Coronary artery (tissue), 2 donors: Measurements from ENCODE around the gene MPZL2.
"Not testable (repeated sequence)": the region's sequence is repeated elsewhere in the genome, so short reads cannot be mapped to it uniquely, and the experiment has no call there.

ENCODE experiments used
- DNase-seq: peaks from one replicate; pipeline ENCODE4 v3.0.0-alpha.2; 2017; ENCODE audit warnings: low spot score
- H3K27ac ChIP-seq, 2 donors: fragments of 200-600 bp; sonication (generic); one replicate each; pipeline ENCODE4 v1.5.1; 2016 to 2019
- H3K4me3 ChIP-seq: fragments of 200-600 bp; sonication (generic); 2 replicates; pipeline ENCODE4 v1.5.1; 2016; ENCODE audit warnings: mild to moderate bottlenecking, moderate library complexity
- CTCF ChIP-seq: fragments of 200-600 bp; sonication (generic); IDR thresholded peaks from one replicate; pipeline ENCODE4 v1.5.1; 2019; ENCODE audit warnings: antibody characterized with exemption

The MPZL2 gene

DNA sequence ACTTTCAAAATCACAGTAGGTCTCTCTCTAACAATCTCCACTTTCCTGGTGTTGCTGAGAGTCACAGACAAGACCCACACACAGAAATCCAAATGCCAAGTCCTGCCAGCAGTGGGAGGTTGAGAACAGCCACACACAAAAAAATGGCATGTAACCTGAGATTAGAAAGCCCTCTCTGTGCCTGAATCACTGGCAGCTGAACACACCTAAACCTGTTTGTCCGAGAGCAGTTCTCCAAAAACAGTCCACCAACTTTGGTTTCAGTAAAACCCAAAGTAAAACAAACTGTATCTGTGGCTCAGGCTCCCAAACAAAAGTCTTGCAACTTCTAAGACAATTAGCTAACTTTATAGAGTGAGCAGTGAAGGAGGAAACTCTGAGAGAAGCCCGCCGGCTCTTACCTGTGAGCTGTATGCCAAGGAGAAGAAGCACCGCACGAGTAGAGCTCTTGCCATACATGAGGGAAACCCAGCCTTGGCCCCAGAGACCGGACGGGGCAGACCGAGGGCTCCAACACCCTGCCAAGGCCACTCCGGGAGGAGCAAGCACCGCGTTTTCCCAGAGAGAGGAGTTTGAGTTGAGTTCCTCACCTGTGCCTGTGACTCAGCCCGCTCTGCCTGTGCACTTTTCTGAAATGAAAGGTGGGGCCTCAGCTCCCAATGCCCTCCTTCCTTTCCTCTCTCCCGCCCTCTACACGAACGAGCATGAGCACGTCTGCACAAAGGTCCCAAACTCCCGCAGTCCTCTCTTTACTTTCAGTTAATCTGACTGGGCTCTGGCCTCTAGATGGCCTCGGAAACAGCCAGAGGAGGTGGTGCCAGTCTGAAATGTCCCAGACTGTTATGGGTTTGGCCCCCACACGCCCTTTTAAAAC lies at the start of gene MPZL2:
Gene MPZL2, minus strand, starts transcription at position 603 of the 874 bp plus-strand sequence. Its CDS starts 144 bp downstream, at position 459.
- no peak for TF ChIP-seq CTCF
- DNase-seq: no peak
- H3K4me3 ChIP-seq: peak within 1 kb of the TSS; percentile 52
- peak within 1 kb of the TSS in 1 of 2 donors; percentile 28 for H3K27ac ChIP-seq

GRCh38 chr11:118313242-118313641 lies 49.1 kb upstream of the MPZL2 start:
- no peak for TF ChIP-seq CTCF
- H3K27ac ChIP-seq: no peak overlapping the region
- no peak overlapping the region for H3K4me3 ChIP-seq
- no peak for DNase-seq

DNA sequence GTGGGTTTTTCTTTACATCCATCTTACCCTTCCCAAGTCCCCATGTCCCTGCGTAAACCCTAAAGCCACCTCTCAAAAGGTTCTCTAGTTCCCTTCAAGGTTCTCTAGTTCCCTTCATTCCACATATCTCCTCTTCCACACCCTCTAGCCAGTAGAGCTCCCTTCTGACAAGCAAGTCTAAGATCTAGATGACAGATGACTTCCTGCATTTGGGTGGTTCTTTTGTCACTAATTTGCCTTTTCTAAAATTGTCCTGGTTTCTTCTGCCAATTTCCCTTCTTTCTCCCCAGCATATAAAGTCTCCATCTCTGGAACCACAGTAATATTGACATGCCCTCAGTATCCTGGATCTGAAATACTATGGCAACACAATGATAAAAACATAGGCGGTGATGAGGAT lies 48.2 kb upstream of the MPZL2 start:
- Histone ChIP-seq H3K27ac (no peak overlapping the region), H3K4me3 (no peak overlapping the region)
- no peak for TF ChIP-seq CTCF
- no peak for DNase-seq

- TF ChIP-seq CTCF: no peak
- H3K27ac ChIP-seq: no peak overlapping the region
- no peak overlapping the region for H3K4me3 ChIP-seq
- DNase-seq: no peak
These were observed 47.4 kb upstream of the MPZL2 start for GRCh38 chr11:118311518-118311917.

GRCh38 chr11:118310781-118311485 lies 46.8 kb upstream of the MPZL2 start:
- H3K4me3 ChIP-seq: no peak overlapping the region
- H3K27ac ChIP-seq: no peak overlapping the region
- no peak for DNase-seq
- no peak for TF ChIP-seq CTCF

DNA sequence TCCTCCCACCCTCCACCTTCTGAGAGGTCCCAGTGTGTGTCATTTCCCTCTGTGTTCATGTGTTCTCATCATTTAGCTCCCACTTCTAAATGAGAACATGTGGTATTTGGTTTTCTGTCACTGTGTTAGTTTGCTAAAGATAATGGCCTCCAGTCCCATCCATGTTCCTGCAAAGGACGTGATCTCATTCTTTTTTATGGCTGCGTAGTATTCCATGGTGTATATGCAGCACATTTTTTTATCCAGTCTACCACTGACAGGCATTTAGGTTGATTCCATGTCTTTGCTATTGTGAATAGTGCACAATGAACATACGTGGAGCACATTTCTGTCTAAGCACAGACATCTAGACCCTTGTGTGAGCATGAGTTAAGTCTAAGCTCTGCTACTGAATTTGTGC lies 46.2 kb upstream of the MPZL2 start:
- H3K27ac ChIP-seq: no peak overlapping the region
- H3K4me3 ChIP-seq: no peak overlapping the region
- no peak for TF ChIP-seq CTCF
- DNase-seq: no peak

GRCh38 chr11:118308995-118309528 lies 45.0 kb upstream of the MPZL2 start:
- H3K4me3 ChIP-seq, DNase-seq: not testable (repeated sequence)

More at GRCh38 chr11:118308995-118309528, 45.0 kb upstream of the MPZL2 start:
- not testable (repeated sequence) for H3K27ac ChIP-seq
